HL-60 (cell line): ENCODE data around the gene AURKB.

Experiments
- GABPA ChIP-seq: IDR thresholded peaks from 2 replicates; pipeline ENCODE4 v1.6.1; 2012; ENCODE audit warnings: low read depth
- TF ChIP-seq, protein P1 (sequence below): IDR thresholded peaks from one replicate; pipeline ENCODE4 v1.5.1; 2011; ENCODE audit warnings: low read length, control low read depth, inconsistent platforms; ENCODE audit not compliant: insufficient read depth

- TF ChIP-seq, protein P1, sequence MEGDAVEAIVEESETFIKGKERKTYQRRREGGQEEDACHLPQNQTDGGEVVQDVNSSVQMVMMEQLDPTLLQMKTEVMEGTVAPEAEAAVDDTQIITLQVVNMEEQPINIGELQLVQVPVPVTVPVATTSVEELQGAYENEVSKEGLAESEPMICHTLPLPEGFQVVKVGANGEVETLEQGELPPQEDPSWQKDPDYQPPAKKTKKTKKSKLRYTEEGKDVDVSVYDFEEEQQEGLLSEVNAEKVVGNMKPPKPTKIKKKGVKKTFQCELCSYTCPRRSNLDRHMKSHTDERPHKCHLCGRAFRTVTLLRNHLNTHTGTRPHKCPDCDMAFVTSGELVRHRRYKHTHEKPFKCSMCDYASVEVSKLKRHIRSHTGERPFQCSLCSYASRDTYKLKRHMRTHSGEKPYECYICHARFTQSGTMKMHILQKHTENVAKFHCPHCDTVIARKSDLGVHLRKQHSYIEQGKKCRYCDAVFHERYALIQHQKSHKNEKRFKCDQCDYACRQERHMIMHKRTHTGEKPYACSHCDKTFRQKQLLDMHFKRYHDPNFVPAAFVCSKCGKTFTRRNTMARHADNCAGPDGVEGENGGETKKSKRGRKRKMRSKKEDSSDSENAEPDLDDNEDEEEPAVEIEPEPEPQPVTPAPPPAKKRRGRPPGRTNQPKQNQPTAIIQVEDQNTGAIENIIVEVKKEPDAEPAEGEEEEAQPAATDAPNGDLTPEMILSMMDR: no peak
- no peak for TF ChIP-seq GABPA
Observed at GRCh38 chr17:8162233-8162996, 48.0 kb downstream of the AURKB start, which contains the start of gene VAMP2.
